ELR (cell line): ENCODE measurements around the gene LY6G6F.
A peak's percentile ranks its signal among the peaks of the same experiment; 100 is the strongest.

Source experiments
- DNase-seq: peaks from one replicate; pipeline ENCODE4 v3.0.0-alpha.2; 2015; ENCODE audit warnings: low read depth

Gene LY6G6F

DNA sequence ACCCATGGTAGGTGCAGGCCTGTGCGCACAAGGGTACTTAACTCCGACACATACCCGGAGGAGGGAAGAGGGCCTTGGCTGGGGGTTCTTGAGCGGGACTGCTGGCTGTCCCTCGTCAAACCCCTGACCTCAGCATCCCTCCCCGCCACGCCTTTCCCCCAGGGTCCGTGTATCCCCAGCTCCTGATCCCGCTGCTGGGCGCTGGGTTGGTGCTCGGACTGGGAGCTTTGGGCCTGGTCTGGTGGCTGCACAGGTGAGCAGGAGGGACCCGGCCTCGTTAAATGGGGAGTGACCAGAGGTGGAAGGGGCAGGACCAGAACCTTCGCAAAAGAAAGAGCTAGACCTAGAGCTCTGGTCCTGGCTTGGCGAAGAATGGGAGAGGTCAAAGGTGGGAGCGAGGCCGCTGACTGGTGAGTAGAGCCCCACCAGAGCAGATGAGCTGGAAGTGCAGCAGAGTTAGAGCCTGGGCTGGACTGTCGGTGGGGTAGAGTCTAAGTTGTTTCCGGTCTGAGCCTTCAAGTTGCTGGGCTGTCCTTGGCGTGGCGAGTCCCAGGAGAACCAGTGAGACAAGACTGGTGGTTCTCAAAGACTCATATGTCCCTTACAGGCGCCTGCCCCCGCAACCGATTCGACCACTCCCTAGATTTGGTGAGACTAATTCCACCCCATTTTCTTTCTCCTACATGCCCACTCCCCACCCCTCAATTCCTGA, 17.5 kb downstream of the LY6G6F start:
- DNase-seq, result no peak

DNA sequence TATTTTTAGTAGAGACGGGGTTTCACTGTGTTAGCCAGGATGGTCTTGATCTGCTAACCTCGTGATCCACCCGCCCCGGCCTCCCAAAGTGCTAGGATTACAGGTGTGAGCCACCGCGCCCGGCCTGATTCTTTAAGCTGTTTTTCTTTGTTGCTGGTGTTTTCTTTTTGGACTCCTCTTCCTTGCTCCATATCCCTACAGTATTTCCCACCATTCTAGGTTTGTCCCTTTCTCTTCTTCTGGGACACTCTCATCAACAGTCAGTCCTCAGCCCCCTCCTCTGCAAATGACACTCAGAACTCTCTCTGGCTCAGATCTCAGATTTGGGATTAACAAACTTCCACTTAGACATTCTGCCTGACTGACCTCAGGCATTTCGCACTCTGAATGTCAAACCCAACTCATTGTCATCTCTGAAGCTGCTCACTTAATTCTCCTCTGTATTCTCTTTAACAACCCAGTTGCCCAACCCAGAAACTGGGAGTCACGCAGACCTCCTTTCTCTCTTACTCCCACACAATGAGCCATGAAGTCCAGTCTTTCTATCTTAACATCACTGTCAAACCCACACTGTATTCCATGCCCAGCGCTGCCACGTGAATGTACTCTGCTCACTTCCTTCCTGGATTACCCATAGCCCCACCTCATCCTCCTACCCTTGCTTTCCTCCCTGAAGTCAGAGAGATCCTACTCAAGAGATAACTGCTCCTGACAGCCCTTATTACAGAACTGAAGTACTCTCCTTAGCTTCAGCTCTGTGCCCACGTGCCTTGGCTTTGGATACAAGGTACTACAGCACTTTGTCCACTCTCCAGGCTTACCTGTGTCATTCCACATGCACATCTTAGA, 19.1 kb downstream of the LY6G6F start:
- DNase-seq, result no peak

GRCh38 chr6:31727034-31727716, 20.5 kb downstream of the LY6G6F start:
- no peak for DNase-seq

DNA sequence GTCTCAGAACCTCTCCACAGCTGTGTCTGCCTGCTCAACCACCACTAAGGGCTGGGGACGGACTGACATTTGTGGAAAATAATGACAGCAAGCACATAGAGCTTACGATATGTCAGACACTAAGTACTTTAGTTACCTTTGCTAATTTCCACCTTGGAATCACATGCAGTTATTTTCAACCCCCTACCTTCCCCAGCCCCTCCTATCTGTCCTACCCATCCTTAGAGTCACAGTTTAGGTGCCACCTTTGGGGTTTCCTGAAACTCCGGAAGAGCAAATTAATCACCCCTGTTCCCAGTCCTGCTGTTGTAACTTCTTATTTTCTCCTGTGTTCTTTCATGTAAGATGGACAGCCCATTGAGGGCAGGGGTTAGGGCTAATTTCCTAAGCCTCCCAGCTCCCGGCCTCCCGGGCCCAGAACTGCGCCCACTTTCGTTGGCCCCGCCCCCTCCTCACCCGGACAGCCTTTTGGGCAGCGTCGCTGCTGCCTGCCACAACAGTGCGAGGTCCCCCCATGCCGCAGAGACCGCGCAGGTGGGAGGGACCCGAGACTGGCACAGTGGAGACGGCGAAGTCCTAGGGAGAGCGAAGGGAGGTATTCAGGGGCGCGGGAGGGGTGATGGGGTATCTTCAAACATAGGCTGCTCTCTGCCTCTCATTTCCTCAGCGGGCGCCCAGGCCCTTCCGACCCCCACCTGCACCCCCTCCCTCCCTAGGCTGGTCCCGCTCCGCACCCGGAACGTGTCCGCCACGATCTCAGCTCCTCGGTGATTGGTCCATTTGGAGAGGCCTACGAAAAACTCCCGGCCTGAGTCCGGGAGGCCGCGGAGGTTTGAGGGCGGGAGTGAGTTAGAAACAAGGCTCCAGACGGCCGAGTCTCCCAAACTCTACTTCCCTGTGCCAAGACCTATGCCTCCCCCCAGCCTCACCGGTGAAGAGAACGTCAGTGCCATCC, 21.3 kb downstream of the LY6G6F start:
- no peak for DNase-seq

GRCh38 chr6:31728767-31729514, 22.3 kb downstream of the LY6G6F start, which contains the start of gene DDAH2:
TSS of gene DDAH2 (minus strand) at chr6:31729299. CDS start at chr6:31729161, 138 bp downstream.
- DNase-seq, result no peak

DNA sequence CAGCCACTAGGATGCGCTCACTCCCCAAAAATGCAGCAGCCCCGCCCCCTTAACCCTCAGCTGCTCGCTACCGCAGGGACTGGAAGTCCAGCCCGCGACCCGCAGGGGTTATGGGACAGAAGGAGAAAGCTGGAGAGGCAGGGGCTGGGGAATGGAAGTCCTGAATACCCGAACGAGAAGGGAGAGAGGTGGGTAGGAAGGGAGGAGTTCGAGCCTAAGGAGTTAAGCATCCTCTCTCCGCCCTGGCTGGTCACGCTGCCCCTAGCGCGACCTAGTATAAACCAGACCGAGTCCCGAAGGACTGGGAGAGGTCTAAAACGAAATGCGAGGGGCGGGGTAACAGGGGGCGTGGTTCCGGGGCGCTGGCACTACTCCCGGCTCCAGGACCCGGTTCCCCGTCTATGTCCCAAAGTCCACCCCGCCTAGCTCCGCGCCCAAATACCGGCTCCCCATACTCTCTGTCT, 22.9 kb downstream of the LY6G6F start:
- DNase-seq, result peak; percentile 92

GRCh38 chr6:31729979-31730630, 23.4 kb downstream of the LY6G6F start:
- peak; percentile 94 for DNase-seq

DNA sequence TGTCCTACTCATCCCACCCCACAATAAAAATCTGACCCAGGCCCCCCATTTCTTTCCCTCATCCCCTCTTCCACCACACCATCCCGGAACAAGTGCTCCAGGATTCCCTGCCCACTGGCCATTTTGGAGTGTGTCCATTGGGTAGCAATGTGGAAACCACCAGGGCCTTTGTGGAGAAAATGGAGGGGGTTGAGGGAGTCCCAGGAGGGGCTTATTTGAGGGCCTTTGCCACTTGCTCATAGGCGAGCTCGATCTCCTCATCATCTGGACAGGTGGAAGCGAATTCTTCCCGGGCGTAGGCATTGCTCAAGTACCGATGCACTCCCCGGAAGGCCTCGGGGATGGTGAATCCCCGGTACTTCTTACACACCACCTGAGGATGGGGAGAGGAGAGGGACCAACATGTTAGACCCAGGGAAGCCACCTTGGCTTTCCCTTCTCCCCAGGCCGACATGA, 24.0 kb downstream of the LY6G6F start:
- no peak for DNase-seq

DNA sequence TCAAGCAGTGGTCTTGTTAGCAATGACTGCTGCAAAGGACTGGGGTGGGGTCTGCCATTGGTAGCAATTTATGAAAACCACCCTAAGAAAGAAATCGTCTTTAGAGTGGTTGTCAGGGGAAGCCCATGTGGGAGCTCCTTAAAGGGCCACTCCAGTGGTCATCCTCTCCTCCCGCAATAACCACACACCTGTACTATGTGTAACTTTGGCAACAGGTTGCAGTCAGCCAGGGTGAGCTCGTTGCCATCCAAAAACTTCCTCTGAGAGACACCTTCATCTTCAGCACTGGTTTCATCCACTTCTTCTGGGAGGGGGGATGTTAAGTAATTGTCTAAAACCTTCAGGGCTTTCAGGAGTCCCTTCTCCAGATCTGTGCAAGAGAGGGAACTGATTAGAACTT, 25.4 kb downstream of the LY6G6F start:
- DNase-seq, result no peak

DNA sequence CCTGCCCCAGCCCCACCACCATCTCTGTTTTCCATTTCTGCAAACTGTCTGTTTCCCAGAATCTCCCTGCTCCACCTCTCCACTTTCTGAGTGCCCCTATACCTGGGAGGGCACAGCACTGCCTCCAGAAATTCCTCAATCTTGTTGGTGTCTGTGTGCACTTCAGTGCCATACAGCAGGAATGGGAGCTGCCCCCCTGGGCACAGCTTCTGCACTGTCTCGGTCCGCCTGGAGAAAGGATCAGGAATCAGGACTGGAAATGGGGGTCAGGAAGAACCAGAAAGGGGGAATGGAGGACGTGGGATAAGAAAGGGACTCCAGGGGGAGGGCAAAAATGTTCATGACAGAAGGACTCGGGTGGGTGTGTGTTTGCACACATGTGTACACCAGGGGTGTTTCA, 27.1 kb downstream of the LY6G6F start:
- DNase-seq, result no peak

DNA sequence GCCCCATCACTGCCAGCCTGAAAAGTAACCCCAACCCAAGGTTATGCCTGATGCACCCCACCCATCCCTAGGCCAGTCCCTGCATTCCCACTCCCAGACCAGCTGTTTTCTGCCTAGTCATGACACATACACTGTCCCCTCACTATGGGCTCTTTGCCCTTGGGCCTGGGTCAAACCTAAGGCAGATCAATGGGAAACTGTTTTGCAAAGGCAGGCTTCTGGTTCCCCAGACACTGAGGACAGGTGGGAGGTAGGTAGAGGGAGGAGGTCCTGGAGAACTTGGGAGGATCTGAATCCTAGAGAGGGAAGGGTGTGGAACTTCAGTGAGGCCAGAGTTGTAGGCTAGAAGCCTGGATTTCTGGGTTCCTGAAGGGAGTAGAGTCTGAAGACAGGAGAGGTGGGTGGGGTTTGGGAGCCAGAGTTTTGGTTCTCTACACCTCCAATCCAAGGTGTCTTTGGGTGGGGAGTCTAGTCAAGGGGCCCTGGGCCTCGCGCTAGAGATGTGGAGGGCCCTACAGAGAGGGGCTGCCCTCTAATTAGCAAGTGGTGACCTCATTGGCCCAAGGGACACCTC, 27.7 kb downstream of the LY6G6F start:
- no peak for DNase-seq

DNA sequence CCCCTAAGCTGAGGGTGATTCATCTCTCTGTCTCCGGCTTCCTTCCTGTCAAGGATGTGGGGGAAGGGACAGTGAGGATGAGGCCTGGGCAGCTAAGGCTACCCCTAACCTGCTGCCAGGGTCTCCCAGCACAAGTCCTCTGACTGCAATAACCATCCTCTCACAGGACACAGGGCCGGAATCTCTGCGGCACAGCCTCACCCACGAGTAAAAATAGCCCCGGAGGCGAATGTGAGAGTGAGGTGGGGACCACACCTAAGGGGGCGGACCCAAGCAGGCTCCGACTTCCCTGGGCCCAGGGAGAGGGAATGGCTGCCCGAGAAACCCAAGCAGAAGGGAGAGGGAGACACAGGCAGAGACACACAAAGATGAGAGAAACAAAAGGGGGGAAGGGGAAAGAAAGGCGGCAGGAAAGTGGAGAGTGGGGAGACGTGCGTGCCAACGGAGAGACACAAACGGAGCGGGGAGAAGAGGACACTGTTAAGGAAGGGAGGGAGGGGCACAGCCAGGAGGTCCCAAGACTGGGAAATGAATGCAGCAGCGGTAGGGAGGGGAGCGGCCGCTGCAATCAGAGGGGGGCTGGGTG, 28.2 kb downstream of the LY6G6F start:
- peak; percentile 91 for DNase-seq

DNA sequence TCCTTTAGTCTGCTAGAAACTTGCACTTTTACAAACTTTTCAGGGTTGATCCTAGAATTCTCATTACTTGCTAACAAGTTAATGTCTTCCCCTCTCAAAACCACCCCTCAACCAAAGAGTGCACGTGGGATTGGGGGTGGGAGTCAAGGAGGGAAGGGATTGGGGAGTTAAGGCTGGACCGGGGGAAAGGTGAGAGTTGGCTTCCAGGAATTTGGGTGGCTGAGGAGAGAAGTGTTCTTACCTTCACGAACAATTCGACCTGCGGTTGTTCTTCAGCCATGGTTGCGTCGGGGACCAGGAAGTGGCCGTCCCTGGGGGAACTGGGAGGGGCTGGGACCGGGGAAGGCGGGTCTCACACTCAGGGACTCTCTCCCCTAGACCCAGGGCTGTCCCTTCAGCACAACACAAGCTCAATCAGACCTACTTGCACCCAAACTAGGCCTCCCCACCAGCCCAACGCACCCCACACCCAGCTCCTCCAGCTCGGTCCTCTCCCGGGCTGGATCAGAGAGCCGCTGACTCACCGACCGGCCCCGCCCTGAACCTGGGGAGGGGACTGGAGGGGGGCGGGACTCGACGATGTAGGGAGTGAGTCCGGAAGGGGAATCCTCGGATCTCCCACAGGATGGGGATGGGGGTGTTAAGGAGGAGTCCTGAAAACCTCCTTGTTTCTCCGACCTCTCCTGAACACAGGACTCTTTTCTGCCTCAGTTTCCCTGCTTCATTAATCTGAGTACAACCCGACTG, 29.5 kb downstream of the LY6G6F start, which contains the start of gene CLIC1:
CLIC1 (minus strand) TSS at position 510 of the 747 bp plus-strand sequence; CDS start at position 280, 230 bp downstream.
- peak; percentile 93 for DNase-seq

DNA sequence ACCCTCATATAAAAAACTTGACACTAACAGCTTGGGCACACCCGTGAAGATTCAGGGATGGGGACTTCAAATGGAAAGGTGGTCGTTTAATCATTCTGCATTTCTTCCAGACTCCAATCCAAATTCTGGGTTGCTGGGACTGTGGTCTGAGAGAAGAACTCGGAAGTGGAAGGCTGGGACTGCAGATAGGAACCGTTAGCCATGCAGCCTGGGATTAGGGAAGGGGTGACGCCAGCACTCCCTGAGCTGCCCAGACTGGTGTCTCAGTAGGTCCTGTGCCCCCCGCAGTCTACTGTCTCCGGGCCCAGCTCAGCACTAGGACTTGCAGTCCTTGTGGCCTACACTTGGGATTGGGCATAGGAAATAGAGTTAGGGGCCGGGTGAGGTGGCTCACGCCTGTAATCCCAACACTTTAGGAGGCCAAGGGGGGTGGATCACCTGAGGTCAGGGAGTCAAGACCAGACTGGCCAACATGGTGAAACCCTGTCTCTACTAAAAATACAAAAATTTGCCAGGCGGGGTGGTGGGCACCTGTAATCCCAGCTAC, 30.2 kb downstream of the LY6G6F start:
- no peak for DNase-seq

DNA sequence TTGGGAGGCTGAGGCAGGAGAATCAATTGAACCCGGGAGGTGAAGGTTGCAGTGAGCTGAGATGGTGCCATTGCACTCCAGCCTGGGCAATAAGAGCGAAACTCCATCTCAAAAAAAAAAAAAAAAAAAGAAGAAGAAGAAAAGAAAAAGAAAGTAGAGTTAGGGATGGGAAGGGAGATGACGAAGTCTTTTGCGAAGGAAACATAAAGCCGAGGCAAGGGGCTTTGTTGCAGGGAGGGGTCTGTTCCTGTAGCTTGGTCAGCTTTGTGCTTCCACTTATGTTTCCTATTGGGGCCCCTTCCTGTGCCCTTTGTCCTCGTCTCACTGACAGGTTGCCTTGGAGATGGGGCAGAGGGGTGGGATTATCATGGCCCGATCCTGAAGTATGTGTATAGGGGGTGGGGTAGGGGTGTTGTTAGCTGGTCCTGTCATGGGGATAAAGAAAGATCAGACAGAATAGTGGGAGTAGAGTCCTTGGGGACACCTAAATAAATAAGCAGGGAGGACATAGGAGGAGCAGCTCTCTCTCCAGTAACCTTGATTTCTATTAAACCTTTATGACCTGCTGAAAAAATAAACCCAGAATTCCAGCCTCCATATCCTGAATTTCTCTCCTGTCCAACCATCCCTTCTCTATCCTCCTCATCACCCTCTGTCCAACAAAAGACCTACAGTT, 30.8 kb downstream of the LY6G6F start:
- DNase-seq, result no peak

GRCh38 chr6:31737991-31738979, 31.6 kb downstream of the LY6G6F start:
- DNase-seq, result peak; percentile 86
